ENCODE results near the gene ATAT1. TPM values are rescaled to one million over a fixed set of nuclear protein-coding genes. Genes with fewer than 3 reads are reported as not detected.

ATAT1 gene
- total and polyA plus RNA-seq, 10 of the 15 experiments (the other 5 are each of a cell fraction or from before 2014, with no cell fraction given), result 1.1 to 14.2 (median 6.9) TPM

DNA sequence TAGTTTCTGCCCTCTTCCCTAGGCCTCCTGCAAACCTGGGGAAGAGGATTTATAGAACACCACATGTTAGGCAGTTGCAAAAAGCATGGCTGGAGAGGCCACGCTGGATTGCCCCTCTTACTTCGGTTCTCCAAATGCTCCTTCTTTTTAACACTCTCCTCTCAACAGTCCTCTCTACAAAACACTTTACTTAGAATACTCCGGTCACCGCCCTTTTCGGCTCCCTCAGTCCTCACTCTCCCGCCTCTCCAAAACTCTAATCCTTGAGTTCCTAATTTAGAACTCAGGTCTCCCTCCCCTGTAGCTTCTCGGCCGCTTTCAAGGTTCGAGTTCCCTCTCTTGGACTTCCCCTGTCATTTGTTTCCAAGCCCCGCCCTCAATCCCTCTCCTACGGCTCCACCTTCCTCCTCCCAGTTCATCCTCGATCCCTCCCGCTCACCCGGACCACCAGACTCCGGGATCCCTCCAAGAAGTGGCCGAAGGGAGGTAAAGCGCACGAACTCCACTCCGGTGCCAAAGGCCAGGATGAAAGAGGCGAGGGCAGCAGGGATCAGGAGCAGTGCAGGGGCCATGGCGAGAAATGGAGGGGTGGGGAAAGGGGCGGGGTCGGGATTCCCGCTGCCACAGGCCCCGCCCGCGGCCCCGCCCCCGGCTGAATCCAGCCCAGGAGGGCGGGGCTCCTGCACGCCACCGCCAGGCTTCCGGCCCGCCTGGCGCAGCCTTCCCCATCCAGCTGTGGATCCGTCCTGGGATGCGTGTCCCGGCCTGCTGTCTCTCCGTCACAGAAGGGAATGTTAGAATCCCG lies 63.9 kb downstream of the ATAT1 start, which contains the start of gene NRM (continued):
- TF ChIP-seq ZNF217 (IDR thresholded peaks at IDR 0.05) (no peak), MXI1 (IDR thresholded peaks at IDR 0.05; ENCODE audit: low read depth, low read length) (peak; percentile 42), ESRRA (IDR thresholded peaks at IDR 0.05; ENCODE audit: low read length) (no peak), YY1 (IDR thresholded peaks at IDR 0.05; ENCODE audit: low read depth, low read length) (peak; percentile 77), TCF7 (IDR thresholded peaks at IDR 0.05; ENCODE audit: borderline replicate concordance) (no peak)

- Histone ChIP-seq H3K27me3 (replicated peaks in 1 of 2; ENCODE audit: control insufficient read depth in 2 of 2, insufficient read depth in 2 of 2, low read length in 1 of 2) (no peaks in the 10 kb centered on the region), H3K36me3 (ENCODE audit: control insufficient read depth in 2 of 2, insufficient read depth in 2 of 2, low read length in 1 of 2) (no peaks in the 10 kb centered on the region), H2AFZ (ENCODE audit: control insufficient read depth, low read depth, low read length) (peak overlapping the region; percentile 98), H3K4me2 (ENCODE audit: control insufficient read depth, insufficient read depth) (peak overlapping the region; percentile 69), H3K4me1 (ENCODE audit: control insufficient read depth, insufficient read depth, low read length) (peaks cover 15% of the 10 kb centered on the region), H3K79me2 (ENCODE audit: control insufficient read depth, insufficient read depth, low read length) (peaks cover 44% of the 10 kb centered on the region), H3K9ac (ENCODE audit: control insufficient read depth, insufficient read depth, low read length) (peak overlapping the region; percentile 75), H3K9me3 (replicated peaks; ENCODE audit: control insufficient read depth, insufficient read depth, low read length) (no peaks in the 10 kb centered on the region), H3K4me3 (peak overlapping the region; percentile 100), H4K20me1 (ENCODE audit: control insufficient read depth, insufficient read depth) (no peaks in the 10 kb centered on the region), H3K27ac (ENCODE audit: control insufficient read depth, insufficient read depth) (peak overlapping the region; percentile 96)
- SMC1A ChIA-PET (ENCODE audit: uncharacterized antibody, unreplicated experiment), result interaction anchor here (0.6 to 6.9 kb wide), 8 partner anchors 11 to 46 kb away, joined by 3 to 73 read pairs (median 4); partner anchors contain the start of gene MDC1
- in situ Hi-C loops (cut with MboI), result no loop called here
- CTCF ChIA-PET, result interaction anchor here (0.7 to 4.8 kb wide), 9 partner anchors 11 to 379 kb away, joined by 3 to 64 read pairs (median 12); partner anchors contain the start of genes MDC1 and TUBB
- POLR2A ChIA-PET, result interaction anchor here (0.6 to 6.1 kb wide), 12 partner anchors 11 to 193 kb away, joined by 3 to 167 read pairs (median 5); partner anchors contain the start of genes DDR1, MDC1, MRPS18B and PRR3
- WGBS (ENCODE audit: insufficient coverage, insufficient replicate concordance, low lambda C conversion rate, missing lambda C conversion rate), result under 1% methylated on average over 8 of the region's 8 CpGs
- BruUV-seq (replicated peaks), result no TSS peak
- ATAC-seq (no peak), FAIRE-seq (no peak), DNase-seq (ENCODE audit: low read depth, low spot score) (no peak)
- intact Hi-C loops (cut with micrococcal nuclease; ENCODE audit: unreplicated experiment), result no loop called here
- RAD21 ChIA-PET (ENCODE audit: unreplicated experiment), result interaction anchor here (1.1 to 6.4 kb wide), 5 partner anchors 9 to 27 kb away, joined by 4 to 114 read pairs (median 5); partner anchors contain the start of genes DHX16, MDC1 and TUBB
- TF ChIP-seq ZNF24 (IDR thresholded peaks at IDR 0.05) (no peak), IRF3 (IDR thresholded peaks at IDR 0.05) (no peak), RELA (IDR thresholded peaks at IDR 0.05; ENCODE audit: borderline replicate concordance, partially characterized antibody) (no peak), ZBTB40 (IDR thresholded peaks at IDR 0.05; ENCODE audit: borderline replicate concordance) (peak; percentile 38; the same call in 1 of the 2 replicates)
Measured at GRCh38 chr6:30691208-30691847, 64.7 kb downstream of the ATAT1 start.

Data from GM12878 (cell line).